22Rv1 (cell line): ENCODE measurements around the gene ACMSD.

Experiments used
- CTCF ChIP-seq: fragments of 450-650 bp; IDR thresholded peaks from 2 replicates; pipeline ENCODE4 v1.5.1; 2017; ENCODE audit warnings: mild to moderate bottlenecking
- ZFX ChIP-seq: fragments of 450-650 bp; IDR thresholded peaks from 2 replicates; pipeline ENCODE4 v1.6.1; 2017; ENCODE audit warnings: antibody characterized with exemption, borderline replicate concordance

- no peak for TF ChIP-seq CTCF
- TF ChIP-seq ZFX: no peak
Observed at GRCh38 chr2:134875309-134875708, 36.9 kb downstream of the ACMSD start.
